SK-N-MC (cell line): ENCODE measurements around the gene HBQ1.

Experiments used
- EZH2 ChIP-seq: fragments of 200-600 bp; sonication (generic); IDR thresholded peaks from one replicate; pipeline ENCODE4 v1.6.1; 2017; ENCODE audit warnings: antibody characterized with exemption
- FOXP2 ChIP-seq: optimal IDR thresholded peaks from 2 replicates; pipeline ENCODE3; 2011; ENCODE audit warnings: mild to moderate bottlenecking, moderate library complexity; ENCODE audit not compliant: insufficient read depth; ENCODE audit errors: extremely low read length, control extremely low read depth
- POLR2AphosphoS5 ChIP-seq: IDR thresholded peaks from 2 replicates; pipeline ENCODE4 v1.6.1; 2012; ENCODE audit warnings: mild to moderate bottlenecking, low read depth, low read length, borderline replicate concordance

DNA sequence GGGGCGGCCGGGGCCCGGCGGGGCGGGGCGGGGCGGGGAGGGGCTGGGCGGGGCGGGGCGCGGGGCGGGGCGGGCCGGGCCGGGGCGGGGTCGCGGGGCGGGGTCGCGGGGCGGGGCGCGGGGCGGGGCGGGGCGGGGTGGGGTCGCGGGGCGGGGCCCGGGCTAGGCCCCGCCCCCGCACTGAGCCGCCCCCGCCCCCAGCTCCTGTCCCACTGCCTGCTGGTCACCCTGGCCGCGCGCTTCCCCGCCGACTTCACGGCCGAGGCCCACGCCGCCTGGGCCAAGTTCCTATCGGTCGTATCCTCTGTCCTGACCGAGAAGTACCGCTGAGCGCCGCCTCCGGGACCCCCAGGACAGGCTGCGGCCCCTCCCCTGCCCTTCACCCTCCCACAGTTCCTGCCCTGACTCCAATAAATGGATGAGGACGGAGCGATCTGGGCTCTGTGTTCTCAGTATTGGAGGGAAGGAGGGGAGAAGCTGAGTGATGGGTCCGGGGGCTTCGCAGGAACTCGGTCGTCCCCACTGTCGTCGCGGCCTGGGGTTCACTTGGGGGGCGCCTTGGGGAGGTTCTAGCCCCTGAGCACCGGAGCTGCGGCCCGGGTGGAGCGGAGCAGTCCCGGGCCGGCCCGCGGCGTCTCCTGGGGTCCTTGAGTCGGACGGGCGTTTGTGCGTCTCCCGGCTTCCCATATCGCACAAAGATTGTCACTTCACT lies 15.3 kb upstream of the HBQ1 start:
- no peak for TF ChIP-seq EZH2
- no peak for TF ChIP-seq POLR2AphosphoS5
- no peak for TF ChIP-seq FOXP2
